GM18517 (cell line): Measurements from ENCODE around the gene SHB.
"Not testable (repeated sequence)": the region's sequence is repeated elsewhere in the genome, so short reads cannot be mapped to it uniquely, and the experiment has no call there.

Source experiments
- ATAC-seq: cut with Tn5 transposase; IDR thresholded peaks from one replicate; pipeline ENCODE4 v1.9.1; 2021; ENCODE audit warnings: mild to moderate bottlenecking, moderate library complexity; ENCODE audit not compliant: unreplicated experiment

The SHB gene

DNA sequence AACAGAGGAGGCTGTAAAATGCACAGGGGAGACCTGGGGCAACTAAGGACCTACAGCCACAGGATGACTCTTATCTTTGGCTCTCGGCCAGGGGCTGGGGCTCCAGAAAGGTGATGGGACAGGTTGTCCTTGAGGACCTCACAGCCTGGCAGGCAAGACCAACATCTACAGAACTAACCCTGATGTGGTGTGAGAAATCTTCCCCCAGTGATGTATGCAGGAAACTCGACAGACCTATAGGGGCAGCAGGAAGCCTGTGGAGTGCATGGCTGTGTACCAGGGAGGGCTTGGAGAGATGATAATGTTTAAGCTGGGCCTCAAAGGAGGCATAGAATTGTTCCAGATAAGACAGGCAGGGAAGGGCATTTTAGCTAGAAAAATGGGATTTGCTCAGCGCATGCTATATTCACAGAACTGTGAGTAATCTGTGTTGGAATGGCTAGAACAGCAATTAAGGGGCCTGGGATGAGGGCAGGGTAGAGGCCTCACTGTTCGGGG is 96.6 kb downstream of the SHB start:
- no peak for ATAC-seq

DNA sequence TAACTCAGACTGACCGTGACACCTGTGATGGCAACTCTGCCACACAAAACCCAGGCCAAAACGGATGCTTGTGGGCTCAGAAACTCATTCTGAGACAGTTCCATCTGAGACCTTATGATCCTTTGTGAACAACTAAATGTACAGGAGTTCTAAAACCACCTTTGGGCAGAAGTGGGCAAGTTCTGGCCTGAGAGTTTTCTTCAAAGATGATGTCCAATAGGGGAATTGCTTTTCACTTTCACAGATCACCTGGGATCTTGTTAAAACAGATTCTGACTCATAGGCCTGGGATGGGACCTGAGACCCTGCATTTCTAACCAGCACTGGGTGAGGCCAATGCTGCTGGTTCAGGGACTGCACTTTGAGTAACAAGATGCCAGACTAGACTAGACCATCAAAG is 97.3 kb downstream of the SHB start:
- no peak for ATAC-seq

DNA sequence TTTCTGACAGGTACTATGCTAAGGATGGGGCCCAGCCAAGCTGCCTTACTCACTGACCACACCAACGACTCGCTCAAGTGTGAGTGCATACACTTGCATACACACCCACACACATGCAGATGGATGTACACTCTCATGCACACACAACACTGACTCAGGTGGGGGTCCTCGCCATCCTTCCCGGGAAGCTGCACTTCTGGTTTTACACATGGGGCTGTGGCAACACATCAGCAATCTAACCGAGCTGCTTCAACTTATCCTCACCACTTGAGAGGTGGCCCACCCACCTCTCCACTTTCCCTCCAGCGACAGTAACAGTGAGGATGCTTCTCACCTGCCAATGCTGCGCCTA is 97.9 kb downstream of the SHB start:
- no peak for ATAC-seq

DNA sequence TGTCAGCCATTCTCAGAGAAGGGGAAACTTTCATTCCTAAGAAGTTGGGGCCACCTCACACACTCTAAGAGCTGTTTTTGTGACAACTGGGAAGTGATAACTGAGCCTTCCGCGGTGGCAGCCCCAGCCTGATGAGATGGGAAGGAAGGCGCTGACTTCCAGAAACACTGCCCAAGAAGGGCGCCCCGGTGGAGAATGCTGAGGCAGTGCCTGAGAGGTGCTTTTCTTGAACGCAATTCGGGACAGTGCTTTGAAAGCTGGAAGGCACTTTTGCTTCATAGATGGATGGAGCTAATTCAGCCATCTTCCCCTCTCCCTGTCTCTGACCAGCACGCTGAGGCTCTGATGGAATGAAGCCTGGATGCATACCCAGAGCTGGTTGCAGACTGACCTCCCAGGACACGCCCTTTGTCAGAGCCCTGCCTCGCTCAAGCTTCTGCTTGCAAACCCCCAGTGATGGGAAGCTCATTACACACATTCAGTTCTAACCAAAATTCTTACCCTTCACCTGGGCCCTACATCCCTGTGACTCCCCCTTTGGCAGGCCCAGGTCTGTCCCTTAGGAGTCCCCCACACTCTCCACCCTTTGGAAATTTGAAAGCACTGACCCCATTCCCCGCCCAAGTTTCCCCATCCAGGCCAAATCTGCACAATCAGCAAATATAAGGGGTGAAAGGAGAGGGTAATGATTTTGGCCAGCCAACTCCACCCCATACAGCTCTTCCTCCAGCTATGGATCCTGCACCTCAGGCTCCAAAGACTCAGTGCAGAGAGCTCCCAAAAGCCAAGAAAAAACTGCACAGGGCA is 98.5 kb downstream of the SHB start:
- no peak for ATAC-seq

DNA sequence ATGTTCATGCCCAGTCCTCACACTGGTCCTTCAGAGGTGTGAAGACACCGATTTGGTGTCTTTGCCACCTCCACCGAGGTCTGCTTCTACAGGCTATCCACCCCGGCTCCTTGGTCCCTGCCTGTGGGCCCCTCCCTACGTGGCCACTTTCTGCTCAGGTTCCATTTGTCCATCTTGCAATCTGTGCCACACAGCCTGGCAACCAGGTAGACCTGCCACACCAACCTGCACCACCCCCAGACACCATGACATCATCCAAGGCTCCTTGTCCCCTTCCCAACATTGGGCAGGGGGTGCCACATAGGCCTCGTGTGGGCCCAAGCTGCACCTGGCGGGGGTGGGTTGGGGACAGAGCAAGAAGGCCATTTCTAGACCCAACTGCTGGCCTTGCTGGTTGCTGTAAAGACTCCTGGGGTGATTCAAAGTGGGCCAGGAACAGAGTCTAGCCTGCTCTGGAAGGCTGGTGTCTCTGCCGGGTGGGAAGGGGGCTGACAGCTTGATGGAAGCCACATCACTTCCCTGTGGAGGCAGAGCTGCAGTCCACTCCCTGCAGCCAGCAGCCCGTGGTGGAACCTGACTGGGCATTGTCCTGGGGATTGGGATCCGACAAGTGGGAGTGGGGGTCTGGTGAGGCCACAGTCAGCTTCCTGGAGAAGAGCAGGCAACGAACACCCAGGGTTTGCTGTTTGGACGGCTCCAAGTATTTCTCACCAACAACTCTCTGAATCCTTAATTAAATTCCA is 99.3 kb downstream of the SHB start:
- no peak for ATAC-seq

DNA sequence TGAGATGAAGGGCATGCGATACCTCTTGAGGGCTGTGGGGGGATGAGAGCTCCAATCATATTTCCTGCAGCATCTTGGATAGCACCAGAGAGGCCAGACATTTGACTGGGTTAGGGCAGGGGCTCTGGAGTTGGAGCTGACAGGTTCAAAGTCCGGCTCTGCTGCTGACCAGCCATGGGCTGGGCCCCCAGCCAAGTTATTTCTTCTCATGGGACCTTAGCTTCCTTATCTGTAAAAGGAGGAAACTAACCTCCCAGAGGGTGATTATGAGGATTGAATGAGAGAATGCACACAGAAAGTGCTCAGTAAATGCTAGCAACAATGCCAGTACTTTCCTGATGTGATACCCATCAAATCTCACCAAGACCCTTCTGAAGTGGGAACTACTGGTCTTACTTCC is 99.9 kb downstream of the SHB start:
- ATAC-seq = no peak

DNA sequence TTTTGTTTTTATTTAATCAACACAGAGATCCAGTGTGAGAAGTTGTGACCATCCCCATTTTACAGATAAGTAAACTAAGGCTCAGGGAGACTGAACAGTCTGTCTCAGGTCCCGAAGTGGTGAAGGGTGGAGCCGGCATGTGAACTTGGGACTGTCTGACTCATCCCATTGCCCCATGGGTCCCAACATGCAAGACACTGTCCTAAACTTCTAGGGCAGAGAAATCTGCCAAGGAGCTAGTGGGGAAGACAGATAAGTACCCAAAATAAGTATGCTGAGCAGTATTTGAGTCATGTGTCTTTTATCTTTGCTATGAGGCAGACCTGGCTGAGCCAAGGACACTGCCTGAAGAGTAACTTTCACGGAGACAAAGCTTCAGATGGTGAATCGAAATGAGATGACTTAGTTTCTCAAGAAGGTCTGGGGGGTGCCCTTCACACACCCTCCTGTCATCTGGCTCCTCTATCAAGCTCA is 100.8 kb downstream of the SHB start:
- ATAC-seq = no peak

DNA sequence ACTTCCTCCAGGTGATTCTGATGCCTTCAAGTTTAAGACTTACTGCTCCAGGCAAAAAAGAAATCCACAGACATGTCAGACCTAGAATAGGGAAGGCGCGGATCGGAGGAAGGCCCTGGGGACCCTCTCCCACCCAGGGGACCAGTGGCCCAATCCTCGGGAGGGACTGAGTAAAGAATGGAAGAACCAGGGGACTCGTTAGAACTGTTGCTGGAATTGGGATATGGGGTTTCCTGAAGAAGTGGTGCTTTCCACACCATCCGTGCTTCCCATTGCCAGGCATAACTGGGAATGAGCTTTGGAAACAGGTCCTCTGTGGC is 101.3 kb downstream of the SHB start:
- no peak for ATAC-seq

DNA sequence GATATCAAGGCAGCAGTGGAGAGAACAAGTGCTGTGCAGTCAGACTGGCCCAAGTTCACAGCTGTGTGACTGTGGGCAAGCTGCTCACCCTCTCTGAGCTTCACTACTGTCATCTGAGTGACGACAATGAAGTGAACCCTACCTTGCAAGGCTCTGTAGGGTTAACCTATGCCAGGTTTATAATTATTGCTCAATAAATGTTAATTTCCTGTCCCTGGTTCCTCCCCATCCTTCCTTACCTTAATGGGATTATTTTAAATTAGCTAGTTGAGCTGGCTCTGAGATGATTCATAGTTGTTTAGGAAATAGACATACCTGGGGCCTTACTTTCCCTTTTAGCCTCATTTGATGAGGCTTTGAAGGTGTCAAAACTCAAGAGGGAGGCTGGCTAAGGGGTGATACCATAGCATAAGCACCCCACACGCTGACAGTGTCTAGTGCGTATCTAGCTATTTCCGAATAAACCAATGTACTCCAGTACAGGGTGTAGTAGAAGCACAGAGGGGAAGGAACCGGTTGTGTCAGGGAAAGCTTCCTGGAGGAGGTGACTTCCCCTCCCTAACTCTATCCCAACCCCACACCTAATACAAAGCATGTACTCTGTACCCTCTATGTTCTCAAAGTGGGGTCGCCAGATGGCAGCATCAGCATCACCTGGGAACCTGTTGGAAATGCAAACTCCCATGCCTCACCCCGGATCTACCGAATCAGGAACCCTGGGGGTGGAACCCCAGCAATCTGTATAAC is 101.8 kb downstream of the SHB start:
- ATAC-seq = no peak

DNA sequence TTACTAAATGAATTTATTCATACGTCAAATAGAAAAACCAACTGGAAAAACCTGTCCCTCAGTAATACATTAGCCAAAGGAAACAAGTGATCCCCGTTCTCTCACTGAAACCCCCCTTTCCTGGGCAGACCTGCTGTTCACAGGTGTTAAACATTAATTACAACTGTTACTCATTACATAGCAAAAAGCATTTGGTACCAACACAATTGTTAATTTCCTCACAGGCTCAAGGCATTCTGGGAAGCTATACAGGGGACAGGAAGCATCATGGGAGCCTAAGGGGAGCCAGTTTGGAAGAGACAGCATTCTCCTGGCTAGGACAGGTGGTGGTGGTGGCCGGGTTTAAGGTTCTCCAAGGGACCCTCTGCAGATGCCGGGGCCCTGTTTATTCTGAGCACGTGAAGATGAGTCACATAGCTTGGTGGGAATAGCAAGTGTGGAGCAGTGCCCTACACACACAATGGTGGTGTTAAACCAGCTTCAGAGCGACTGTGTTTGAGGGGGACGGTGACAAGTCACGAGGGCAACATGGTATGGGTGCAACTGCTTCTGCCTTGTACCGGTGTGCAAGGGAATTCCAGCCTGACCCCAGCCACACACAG is 102.5 kb downstream of the SHB start:
- ATAC-seq = no peak

DNA sequence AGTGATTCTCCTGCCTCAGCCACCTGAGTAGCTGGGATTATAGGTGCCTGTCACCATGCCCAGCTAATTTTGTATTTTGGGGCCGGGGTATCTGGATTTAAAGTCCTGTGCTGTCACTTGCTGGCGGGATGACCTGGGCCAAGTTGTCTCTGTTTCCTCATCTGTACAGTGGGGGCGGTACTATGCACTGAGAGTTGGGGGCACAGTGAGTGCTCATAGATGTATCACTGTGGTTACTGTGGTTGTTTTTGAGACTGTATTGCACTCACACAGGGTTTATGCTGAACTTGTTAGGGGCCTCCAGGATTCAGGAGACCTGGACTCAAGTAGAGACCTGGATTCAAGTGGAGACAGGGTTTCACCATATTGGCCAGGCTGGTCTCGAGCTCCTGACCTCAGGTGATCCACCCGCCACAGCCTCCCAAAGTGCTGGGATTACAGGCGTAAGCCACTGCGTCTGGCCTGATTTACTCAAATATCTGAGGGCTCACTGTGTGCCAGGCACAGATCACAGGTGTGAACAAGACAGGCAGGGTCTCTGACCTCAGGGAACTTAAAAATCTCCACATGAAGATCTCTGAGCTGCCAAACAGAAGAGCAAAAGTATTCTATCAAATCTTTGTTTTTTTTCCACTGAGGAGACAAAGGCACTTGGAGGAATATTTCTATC is 103.2 kb downstream of the SHB start:
- not testable (repeated sequence) for ATAC-seq

DNA sequence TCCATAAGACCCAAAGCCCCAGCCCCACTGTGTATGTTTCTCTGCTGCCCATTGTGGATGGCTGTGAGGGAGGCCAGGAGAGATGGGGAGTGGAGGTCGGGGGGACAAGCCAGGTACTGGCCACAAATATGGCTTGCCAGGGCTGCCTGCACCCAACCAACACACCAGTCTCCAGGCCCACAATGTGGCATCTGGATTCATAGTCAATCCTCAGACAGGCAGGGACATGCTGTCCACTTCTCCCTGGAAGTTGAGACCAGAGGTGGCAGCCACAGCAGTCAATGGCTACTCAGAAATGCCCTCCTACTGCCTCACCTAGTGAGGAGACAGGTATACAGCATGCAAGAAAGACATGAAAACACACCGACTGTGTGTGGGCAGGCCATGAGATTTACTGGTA is 103.9 kb downstream of the SHB start:
- no peak for ATAC-seq

DNA sequence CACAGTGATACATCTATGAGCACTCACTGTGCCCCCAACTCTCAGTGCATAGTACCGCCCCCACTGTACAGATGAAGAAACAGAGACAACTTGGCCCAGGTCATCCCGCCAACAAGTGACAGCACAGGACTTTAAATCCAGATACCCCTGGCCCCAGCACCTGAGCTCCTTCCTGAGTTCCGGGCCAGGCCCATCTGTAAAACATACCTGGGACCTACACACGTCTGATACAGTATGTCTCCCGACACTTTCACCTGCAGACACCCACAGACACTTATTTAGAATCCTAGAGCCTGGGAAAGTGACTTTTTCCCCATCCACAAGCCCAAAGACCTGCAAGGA is 104.3 kb downstream of the SHB start:
- ATAC-seq = no peak

DNA sequence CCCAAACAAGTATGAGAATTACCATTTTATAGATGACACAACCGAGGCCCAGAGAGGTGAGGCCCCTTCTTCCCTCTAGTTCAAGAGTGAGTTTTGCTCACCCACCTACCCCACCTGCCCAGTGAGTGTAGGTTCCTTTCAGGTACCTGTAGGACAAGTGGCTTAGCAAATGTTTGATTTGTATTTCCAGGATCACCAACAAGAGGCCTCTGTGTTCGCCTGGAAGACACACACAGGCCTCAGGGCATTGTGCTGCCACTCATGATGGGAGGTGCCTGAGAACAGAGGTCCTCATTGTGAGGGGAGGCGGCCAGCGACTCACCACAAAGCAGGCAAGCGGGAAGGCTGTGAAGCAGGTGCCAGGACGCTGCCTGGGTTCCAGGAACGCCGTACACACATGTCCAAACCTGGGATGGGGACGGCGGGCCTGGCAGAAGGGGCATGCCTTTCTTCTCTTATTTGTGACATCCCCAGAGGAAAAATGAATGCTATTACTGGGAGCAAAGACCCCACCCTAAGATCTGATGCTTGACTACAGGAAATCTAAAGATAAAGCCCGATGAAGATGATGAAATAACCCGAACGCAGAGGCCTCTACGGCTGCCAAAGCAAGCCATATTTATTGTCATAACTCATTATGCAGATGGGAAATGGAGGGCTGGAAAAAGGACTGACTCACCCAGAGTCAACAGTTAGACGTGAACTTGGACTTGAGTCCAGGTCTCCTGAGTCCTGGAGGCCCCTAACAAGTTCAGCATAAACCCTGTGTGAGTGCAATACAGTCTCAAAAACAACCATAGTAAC is 104.9 kb downstream of the SHB start:
- no peak for ATAC-seq

DNA sequence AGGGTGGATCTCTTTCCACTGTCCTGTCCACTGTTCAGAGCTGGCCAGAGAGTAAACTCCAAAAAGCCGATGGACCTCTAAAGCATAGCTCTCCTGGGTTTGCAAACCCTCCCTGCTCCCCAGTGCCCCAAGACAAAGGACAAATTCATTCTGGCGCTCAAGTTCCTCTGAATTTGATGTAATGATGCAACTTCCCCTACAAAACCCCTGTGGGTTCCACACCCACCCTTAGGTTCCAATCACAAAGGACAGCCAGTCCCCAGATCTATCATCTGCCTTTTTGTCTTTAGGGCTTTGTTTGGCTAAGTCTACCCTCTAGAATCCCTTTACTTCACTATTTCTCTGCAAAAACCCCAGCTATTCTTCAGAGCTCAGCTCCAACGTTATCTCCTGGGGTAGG is 107.7 kb downstream of the SHB start:
- no peak for ATAC-seq

DNA sequence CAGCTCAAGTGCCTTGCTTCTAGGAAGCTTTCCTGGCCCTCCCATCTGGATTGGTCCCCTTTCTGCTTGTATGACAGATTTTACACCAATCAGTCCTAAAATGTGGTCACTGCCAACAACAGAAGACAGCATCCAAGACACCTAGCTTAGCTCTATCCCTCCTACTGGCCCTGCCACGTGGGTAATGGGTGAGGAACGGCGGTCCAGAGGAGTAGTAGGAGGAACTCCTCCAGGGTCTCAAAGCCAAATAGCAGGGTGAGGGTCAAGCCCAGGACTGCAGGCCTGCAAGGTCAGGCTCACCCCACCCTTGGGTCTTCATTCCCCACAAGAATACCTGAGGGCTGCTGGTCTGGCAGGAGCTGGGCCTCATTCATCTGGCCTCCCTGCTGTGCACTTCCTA is 108.4 kb downstream of the SHB start:
- no peak for ATAC-seq

DNA sequence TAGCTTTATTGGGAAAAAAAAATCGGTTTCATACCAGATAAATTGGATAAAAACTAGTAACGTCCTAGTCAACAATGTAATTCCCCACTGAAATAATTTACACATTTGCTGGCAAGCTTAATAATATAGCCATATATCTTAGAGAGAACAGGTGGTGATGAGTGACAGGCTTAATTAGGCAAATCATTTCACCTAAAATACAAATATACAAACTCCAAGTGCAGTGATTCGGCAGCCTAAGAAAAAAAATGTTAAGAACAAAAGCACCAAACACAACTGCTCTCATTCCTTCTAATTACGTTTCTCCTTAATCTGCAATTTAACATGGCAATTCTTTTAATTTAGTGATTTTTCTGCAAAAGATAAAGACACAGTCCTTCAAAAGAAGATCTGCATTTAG is 109.1 kb downstream of the SHB start:
- ATAC-seq = no peak

DNA sequence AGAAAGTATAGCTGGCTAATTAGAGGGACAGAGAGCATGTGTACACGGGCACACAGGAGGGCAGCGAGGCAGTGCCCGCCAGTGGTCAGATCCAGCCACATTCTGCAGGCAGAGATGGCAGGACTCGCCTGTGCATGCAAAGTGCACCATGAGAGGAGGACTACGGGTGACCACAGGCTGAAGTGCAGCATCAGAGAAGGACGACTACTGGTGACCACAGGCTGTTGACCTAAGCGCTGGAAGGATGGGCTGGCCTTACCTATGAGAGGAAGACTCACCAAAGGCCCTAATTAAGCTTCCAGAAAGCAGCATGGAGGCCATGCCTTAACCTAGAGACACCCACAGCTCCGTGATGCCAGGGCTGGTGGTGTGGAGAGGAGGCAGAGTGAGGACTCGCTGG is 110.9 kb downstream of the SHB start:
- ATAC-seq = no peak

DNA sequence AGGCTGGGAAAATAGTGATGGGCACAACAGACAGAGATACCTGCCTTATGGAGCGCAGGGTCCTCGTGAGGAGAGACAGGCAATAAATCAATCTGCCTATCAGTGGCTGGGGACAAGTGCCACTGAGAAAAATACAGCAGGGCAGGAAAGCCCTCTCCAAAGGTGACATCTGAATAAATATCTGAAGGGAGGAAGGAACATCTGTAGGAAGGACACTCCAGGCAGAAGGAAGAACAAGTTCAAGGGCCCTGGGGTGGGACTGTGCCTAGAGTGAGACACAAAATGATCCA is 111.4 kb downstream of the SHB start:
- no peak for ATAC-seq

DNA sequence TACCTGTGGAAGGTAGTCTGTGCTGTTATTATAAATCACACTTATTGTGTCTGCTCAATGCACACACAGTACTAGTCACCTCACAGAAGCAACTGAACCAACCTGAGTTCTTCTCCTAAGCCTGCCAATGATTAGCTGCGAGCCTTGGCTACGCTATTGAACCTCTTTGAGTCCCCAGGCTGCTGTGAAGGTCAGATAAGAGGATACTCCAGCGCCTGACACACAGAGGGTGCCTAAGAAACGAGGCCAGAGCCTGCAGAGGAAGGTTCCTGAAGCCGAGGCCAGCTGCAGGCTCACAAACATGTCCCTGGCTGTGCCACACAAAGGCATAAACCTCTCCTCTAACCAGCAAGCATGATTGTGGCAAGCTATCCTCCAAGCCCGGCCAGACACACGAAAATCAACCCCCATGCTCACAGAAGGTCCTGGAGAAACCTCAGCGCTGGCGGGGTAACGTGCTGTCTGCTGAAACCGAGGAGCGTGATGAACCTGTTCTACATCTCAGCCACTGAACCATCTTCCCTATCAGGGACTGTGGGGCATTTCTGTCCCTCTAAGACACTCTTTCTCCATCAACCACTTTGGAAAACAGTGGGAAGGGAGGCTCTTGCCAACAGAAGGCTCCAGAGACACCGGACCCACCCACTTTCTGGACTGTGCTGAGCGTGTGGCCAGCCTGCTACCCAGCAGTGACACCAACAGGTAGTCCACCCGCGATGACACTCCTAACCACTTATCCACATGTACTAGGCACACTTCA is 111.9 kb downstream of the SHB start:
- no peak for ATAC-seq
